Lung (tissue), 12 donors: Measurements from ENCODE around the gene NAPSA. TPM values are rescaled to one million over a fixed set of nuclear protein-coding genes. Genes with fewer than 3 reads are reported as not detected.

Experiments used
- ATAC-seq: fragments of 200-7000 bp; cut with Tn5 transposase; one replicate; pipeline ENCODE4 v1.9.1; 2020; ENCODE audit warnings: moderate number of reproducible peaks; ENCODE audit not compliant: insufficient read depth, low FRiP score
- DNase-seq, 3 donors: peaks; one replicate each; pipeline ENCODE4 v3.0.0-alpha.2; 2013 to 2017
- H3K27ac ChIP-seq, 2 donors: one replicate each; pipeline ENCODE4 v1.5.1; 2013; ENCODE audit warnings: mild to moderate bottlenecking in 2 of 2, moderate library complexity in 2 of 2, control low read depth in 1 of 2, inconsistent platforms in 1 of 2, low read depth in 1 of 2, low read length in 1 of 2
- H3K27me3 ChIP-seq, 3 donors: one replicate each; pipeline ENCODE4 v1.5.1; 2013; ENCODE audit warnings: low read length in 2 of 3; ENCODE audit not compliant: control insufficient read depth in 3 of 3, insufficient read depth in 3 of 3
- H3K36me3 ChIP-seq, 4 donors: one replicate each; pipeline ENCODE4 v1.5.1; 2013; ENCODE audit warnings: low read length in 4 of 4, mild to moderate bottlenecking in 1 of 4, moderate library complexity in 1 of 4; ENCODE audit not compliant: control insufficient read depth in 4 of 4, insufficient read depth in 4 of 4
- H3K4me1 ChIP-seq, 5 donors: one replicate each; pipeline ENCODE4 v1.5.1; 2013; ENCODE audit warnings: low read length in 5 of 5, mild to moderate bottlenecking in 2 of 5, moderate library complexity in 1 of 5; ENCODE audit not compliant: control insufficient read depth in 5 of 5, insufficient read depth in 5 of 5
- H3K4me3 ChIP-seq: one replicate; pipeline ENCODE4 v1.5.1; 2013; ENCODE audit warnings: mild to moderate bottlenecking, control low read depth, moderate library complexity
- H3K9ac ChIP-seq, 2 donors: one replicate each; pipeline ENCODE4 v1.5.1; 2013; ENCODE audit warnings: low read length in 2 of 2, control low read depth in 1 of 2; ENCODE audit not compliant: insufficient read depth in 1 of 2
- H3K9me3 ChIP-seq, 4 donors: one replicate each; pipeline ENCODE4 v1.5.1; 2013; ENCODE audit warnings: low read length in 3 of 4, mild to moderate bottlenecking in 1 of 4, moderate library complexity in 1 of 4; ENCODE audit not compliant: control insufficient read depth in 4 of 4, insufficient read depth in 3 of 4
- CTCF ChIP-seq: IDR thresholded peaks from 2 replicates; pipeline ENCODE4 v1.5.1; 2012; ENCODE audit warnings: mild to moderate bottlenecking; ENCODE audit errors: control extremely low read depth, extremely low read depth
- WGBS, 2 donors: extraction: QIAGEN DNeasy Blood & Tissue Kit; methylation state at CpG; one replicate each; pipeline ENCODE4 v1.1.7; 2013; 5-methylcytosine and 5-hydroxymethylcytosine counted together
- polyA plus RNA-seq, 2 donors: library from polyadenylated mRNA; stranded (reverse); fragments of 200-250 nt; gene quantifications; one replicate each; pipeline ENCODE4 v1.2.1, GENCODE V29; 2013
- total RNA-seq, 2 donors: library from RNA; depleted of rRNA in 1 of 2; stranded (reverse); fragments of >200 nt in 1 of 2; gene quantifications; one replicate each; pipeline ENCODE4 v1.2.1, GENCODE V29; 2014 to 2021
- donor health status: control.
- donor health status: control.
- donor health status: Bipolar disorder and iron deficiency.
- donor health status: healthy.
- donor health status: DM: yes; HTN: yes; CAD: no.

The NAPSA gene
- total and polyA plus RNA-seq, 4 donors = 655 to 2,584 (median 1,433) TPM

GRCh38 chr19:50399368-50399745 lies 33.9 kb upstream of the NAPSA start:
- H3K27me3 ChIP-seq = no peaks in the 10 kb centered on the region
- no peak for TF ChIP-seq CTCF
- ATAC-seq = no peak
- H3K9me3 ChIP-seq = peaks cover 0 to 3% (median 0%) of the 10 kb centered on the region in 4 donors
- H3K9ac ChIP-seq = no peak overlapping the region
- no peak overlapping the region for H3K27ac ChIP-seq
- 98 to 99% methylated on average over 10 of the region's 10 CpGs for WGBS, 2 donors
- no peak for DNase-seq
- no peak overlapping the region for H3K4me3 ChIP-seq
- peaks cover 0 to 31% (median 9%) of the 10 kb centered on the region in 4 donors for H3K36me3 ChIP-seq
- no peaks in the 10 kb centered on the region for H3K4me1 ChIP-seq

- no peak for ATAC-seq
- TF ChIP-seq CTCF = no peak
- peaks cover 0 to 31% (median 9%) of the 10 kb centered on the region in 4 donors for H3K36me3 ChIP-seq
- DNase-seq = no peak
- no peaks in the 10 kb centered on the region for H3K27me3 ChIP-seq
- no peak overlapping the region for H3K27ac ChIP-seq
- 94 to 95% methylated on average over 13 of the region's 13 CpGs for WGBS, 2 donors
- peaks cover 0 to 3% (median 0%) of the 10 kb centered on the region in 4 donors for H3K9me3 ChIP-seq
- H3K4me1 ChIP-seq = no peaks in the 10 kb centered on the region
- H3K4me3 ChIP-seq = no peak overlapping the region
- H3K9ac ChIP-seq = no peak overlapping the region
Observed at GRCh38 chr19:50398675-50399367, 33.4 kb upstream of the NAPSA start.

- ATAC-seq = no peak
- 95% methylated on average over 9 of the region's 9 CpGs for WGBS, 2 donors
- Histone ChIP-seq H3K4me3 (no peak overlapping the region), H3K27me3 (no peaks in the 10 kb centered on the region), H3K9me3 (peaks cover 0 to 3% (median 0%) of the 10 kb centered on the region in 4 donors), H3K4me1 (no peaks in the 10 kb centered on the region), H3K9ac (no peak overlapping the region), H3K36me3 (peaks cover 0 to 8% (median 2%) of the 10 kb centered on the region in 4 donors), H3K27ac (no peak overlapping the region)
- no peak for TF ChIP-seq CTCF
- no peak for DNase-seq
Observed at GRCh38 chr19:50394017-50394416, 28.6 kb upstream of the NAPSA start.
